PFSK-1 (cell line): ENCODE results near the gene ERAS.

Experiments
- FOXP2 ChIP-seq: optimal IDR thresholded peaks from 2 replicates; pipeline ENCODE3; 2011; ENCODE audit warnings: borderline replicate concordance, control low read depth, inconsistent platforms; ENCODE audit not compliant: insufficient read depth; ENCODE audit errors: extremely low read length, extremely low read depth
- POLR2AphosphoS5 ChIP-seq: IDR thresholded peaks from 2 replicates; pipeline ENCODE4 v1.6.1; 2012; ENCODE audit warnings: low read depth, mild to moderate bottlenecking, control low read depth, low read length, moderate library complexity
- SIN3A ChIP-seq: IDR thresholded peaks from 2 replicates; pipeline ENCODE4 v1.6.1; 2012; ENCODE audit warnings: mild to moderate bottlenecking, low read length, moderate library complexity, borderline replicate concordance; ENCODE audit not compliant: insufficient read depth
- TAF1 ChIP-seq: IDR thresholded peaks from 2 replicates; pipeline ENCODE4 v1.6.1; 2012; ENCODE audit warnings: low read length, control low read depth, borderline replicate concordance; ENCODE audit not compliant: insufficient read depth
- TF ChIP-seq, protein P1 (sequence below), 2 experiments: IDR thresholded peaks; 2 replicates each; pipeline versions ENCODE4 v1.6.1 to v1.8.0; 2011 to 2012; ENCODE audit warnings: low read depth in 2 of 2, low read length in 2 of 2, control low read depth in 1 of 2, inconsistent platforms in 1 of 2, mild to moderate bottlenecking in 1 of 2, moderate library complexity in 1 of 2; ENCODE audit not compliant: insufficient read depth in 1 of 2

ERAS gene

GRCh38 chrX:48791063-48791820, 35.1 kb upstream of the ERAS start:
- TF ChIP-seq FOXP2: no peak
- no peak for TF ChIP-seq POLR2AphosphoS5
- TF ChIP-seq, protein P1, sequence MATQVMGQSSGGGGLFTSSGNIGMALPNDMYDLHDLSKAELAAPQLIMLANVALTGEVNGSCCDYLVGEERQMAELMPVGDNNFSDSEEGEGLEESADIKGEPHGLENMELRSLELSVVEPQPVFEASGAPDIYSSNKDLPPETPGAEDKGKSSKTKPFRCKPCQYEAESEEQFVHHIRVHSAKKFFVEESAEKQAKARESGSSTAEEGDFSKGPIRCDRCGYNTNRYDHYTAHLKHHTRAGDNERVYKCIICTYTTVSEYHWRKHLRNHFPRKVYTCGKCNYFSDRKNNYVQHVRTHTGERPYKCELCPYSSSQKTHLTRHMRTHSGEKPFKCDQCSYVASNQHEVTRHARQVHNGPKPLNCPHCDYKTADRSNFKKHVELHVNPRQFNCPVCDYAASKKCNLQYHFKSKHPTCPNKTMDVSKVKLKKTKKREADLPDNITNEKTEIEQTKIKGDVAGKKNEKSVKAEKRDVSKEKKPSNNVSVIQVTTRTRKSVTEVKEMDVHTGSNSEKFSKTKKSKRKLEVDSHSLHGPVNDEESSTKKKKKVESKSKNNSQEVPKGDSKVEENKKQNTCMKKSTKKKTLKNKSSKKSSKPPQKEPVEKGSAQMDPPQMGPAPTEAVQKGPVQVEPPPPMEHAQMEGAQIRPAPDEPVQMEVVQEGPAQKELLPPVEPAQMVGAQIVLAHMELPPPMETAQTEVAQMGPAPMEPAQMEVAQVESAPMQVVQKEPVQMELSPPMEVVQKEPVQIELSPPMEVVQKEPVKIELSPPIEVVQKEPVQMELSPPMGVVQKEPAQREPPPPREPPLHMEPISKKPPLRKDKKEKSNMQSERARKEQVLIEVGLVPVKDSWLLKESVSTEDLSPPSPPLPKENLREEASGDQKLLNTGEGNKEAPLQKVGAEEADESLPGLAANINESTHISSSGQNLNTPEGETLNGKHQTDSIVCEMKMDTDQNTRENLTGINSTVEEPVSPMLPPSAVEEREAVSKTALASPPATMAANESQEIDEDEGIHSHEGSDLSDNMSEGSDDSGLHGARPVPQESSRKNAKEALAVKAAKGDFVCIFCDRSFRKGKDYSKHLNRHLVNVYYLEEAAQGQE (IDR thresholded peaks at IDR 0.05; ENCODE audit: insufficient read depth in 1 of 2, low read depth in 2 of 2, low read length in 2 of 2): no peak
- no peak for TF ChIP-seq TAF1
- TF ChIP-seq SIN3A: no peak

DNA sequence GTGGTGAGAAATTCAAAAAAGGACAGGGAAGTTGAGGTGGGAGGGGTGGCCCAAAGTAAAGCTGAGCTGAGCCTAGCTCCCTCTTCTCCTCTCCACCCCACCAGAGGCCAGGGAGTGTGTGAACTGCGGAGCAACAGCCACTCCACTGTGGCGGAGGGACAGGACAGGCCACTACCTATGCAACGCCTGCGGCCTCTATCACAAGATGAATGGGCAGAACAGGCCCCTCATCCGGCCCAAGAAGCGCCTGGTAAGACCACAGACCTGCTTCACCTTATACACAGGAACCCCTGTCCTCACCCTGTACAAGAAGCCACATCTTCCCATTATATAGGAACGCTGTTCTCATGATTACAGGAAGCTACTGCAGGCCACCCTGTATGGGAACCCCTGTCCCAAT, 34.1 kb upstream of the ERAS start:
- TF ChIP-seq FOXP2 (no peak), SIN3A (no peak), POLR2AphosphoS5 (no peak), TAF1 (no peak)
- TF ChIP-seq, protein P1 (IDR thresholded peaks at IDR 0.05; ENCODE audit: insufficient read depth in 1 of 2, low read depth in 2 of 2, low read length in 2 of 2): no peak

- TF ChIP-seq SIN3A (no peak), POLR2AphosphoS5 (no peak), TAF1 (no peak), FOXP2 (no peak)
- TF ChIP-seq, protein P1 (IDR thresholded peaks at IDR 0.05; ENCODE audit: insufficient read depth in 1 of 2, low read depth in 2 of 2, low read length in 2 of 2): no peak
Observed at GRCh38 chrX:48793935-48794334, 32.4 kb upstream of the ERAS start.

DNA sequence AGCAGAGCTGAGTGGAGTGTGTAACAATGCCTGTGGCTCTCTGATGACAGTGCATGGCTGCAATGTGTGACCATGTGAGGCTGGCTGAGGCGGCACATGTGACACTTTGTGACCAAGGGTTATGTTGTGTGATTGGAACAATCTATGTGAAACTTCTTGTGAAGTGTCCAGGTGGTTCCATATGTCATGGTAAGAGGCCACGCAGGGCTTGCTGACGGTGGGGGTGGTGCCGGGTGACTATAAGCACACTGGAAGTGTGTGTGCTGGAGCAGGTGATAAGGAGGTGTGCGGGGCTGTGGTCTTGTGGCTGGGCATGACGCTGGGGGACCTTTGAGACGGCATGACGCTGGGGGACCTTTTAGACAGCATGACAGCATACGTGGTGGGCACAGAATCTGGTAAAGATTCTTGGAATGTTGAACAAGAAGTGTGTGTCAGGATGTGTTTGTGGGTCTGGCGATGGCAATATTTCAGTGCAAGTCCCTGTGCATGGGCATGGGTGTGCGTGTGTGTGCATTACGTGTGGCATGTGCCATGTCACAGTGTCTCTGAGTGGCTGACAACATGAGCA, 31.9 kb upstream of the ERAS start:
- TF ChIP-seq POLR2AphosphoS5 (no peak), SIN3A (no peak), TAF1 (no peak), FOXP2 (no peak)
- TF ChIP-seq, protein P1 (IDR thresholded peaks at IDR 0.05; ENCODE audit: insufficient read depth in 1 of 2, low read depth in 2 of 2, low read length in 2 of 2): no peak
